ENCODE results near the gene RBMS3. TPM values are rescaled to one million over a fixed set of nuclear protein-coding genes. Genes with fewer than 3 reads are reported as not detected.

RBMS3 gene
- total and polyA plus RNA-seq, 2 of the 13 experiments (the other 11 are each of a cell fraction or from before 2014, with no cell fraction given) = not detected

GRCh38 chr3:29695201-29695600 is 414.3 kb downstream of the RBMS3 start (continued):
- TF ChIP-seq KIAA2018 (CRISPR knock-in tag; IDR thresholded peaks at IDR 0.05; ENCODE audit: borderline replicate concordance) (no peak), TBX3 (IDR thresholded peaks at IDR 0.05; ENCODE audit: borderline replicate concordance) (no peak), NFE2L2 (IDR thresholded peaks at IDR 0.05; ENCODE audit: low read length) (no peak), MXI1 (IDR thresholded peaks at IDR 0.05; ENCODE audit: borderline replicate concordance, low read depth, low read length) (no peak), NFKBIZ (CRISPR knock-in tag; IDR thresholded peaks at IDR 0.05) (no peak), ZNF18 (CRISPR knock-in tag; IDR thresholded peaks at IDR 0.05; ENCODE audit: insufficient replicate concordance) (no peak), PATZ1 (CRISPR knock-in tag; IDR thresholded peaks at IDR 0.05) (no peak), IRF1 (CRISPR knock-in tag; IDR thresholded peaks at IDR 0.05; ENCODE audit: low read depth) (no peak), EED (CRISPR knock-in tag; IDR thresholded peaks at IDR 0.05) (no peak), ZNF20 (CRISPR knock-in tag; IDR thresholded peaks at IDR 0.05) (no peak), YEATS4 (CRISPR knock-in tag; IDR thresholded peaks at IDR 0.05; ENCODE audit: borderline replicate concordance) (no peak)
